ENCODE data around the gene TAF11L4. TPM values are rescaled to one million over a fixed set of nuclear protein-coding genes. Genes with fewer than 3 reads are reported as not detected.
A peak's percentile ranks its signal among the peaks of the same experiment; 100 is the strongest.
"Not testable (repeated sequence)": the region's sequence is repeated elsewhere in the genome, so short reads cannot be mapped to it uniquely, and the experiment has no call there.

TAF11L4 gene
- polyA plus RNA-seq (not detected in 2 replicates), polyA minus RNA-seq (not detected in 2 replicates)

- H3K4me3 ChIP-seq (ENCODE audit: low read length); H2AFZ ChIP-seq (ENCODE audit: low read depth, low read length); H3K27me3 ChIP-seq (ENCODE audit: insufficient read depth, low read depth, low read length); H3K4me2 ChIP-seq (ENCODE audit: low read length); H3K27ac ChIP-seq (ENCODE audit: low read length); H3K79me2 ChIP-seq (replicated peaks; ENCODE audit: insufficient read depth, low read length); H3K36me3 ChIP-seq (ENCODE audit: insufficient read depth, low read length); H3F3A ChIP-seq (ENCODE audit: insufficient read depth, low read length, poor library complexity, severe bottlenecking); H3K9ac ChIP-seq (ENCODE audit: low read length); H3K9me2 ChIP-seq (ENCODE audit: insufficient read depth, low read length); H3K9me3 ChIP-seq (ENCODE audit: low read length); H4K20me1 ChIP-seq (ENCODE audit: insufficient read depth): not testable (repeated sequence)
These were observed at the start of gene TAF11L4 for GRCh38 chr5:17521501-17521900. TSS of gene TAF11L4 (plus strand) at chr5:17521801.

GRCh38 chr5:17475064-17475463 is 46.5 kb upstream of the TAF11L4 start:
- H3K27ac ChIP-seq (ENCODE audit: low read length); H3K79me2 ChIP-seq (replicated peaks; ENCODE audit: insufficient read depth, low read length); H3K9ac ChIP-seq (ENCODE audit: low read length); H3K9me3 ChIP-seq (ENCODE audit: low read length); H2AFZ ChIP-seq (ENCODE audit: low read depth, low read length); H3K4me2 ChIP-seq (ENCODE audit: low read length); H3K9me2 ChIP-seq (ENCODE audit: insufficient read depth, low read length); H3K27me3 ChIP-seq (ENCODE audit: insufficient read depth, low read depth, low read length); H3F3A ChIP-seq (ENCODE audit: insufficient read depth, low read length, poor library complexity, severe bottlenecking); H3K4me3 ChIP-seq (ENCODE audit: low read length); H4K20me1 ChIP-seq (ENCODE audit: insufficient read depth); H3K36me3 ChIP-seq (ENCODE audit: insufficient read depth, low read length): not testable (repeated sequence)

- no peaks in the 10 kb centered on the region for H3K79me2 ChIP-seq (replicated peaks; ENCODE audit: insufficient read depth, low read length)
- H3K9me3 ChIP-seq (ENCODE audit: low read length): no peaks in the 10 kb centered on the region
- no peak overlapping the region for H2AFZ ChIP-seq (ENCODE audit: low read depth, low read length)
- no peaks in the 10 kb centered on the region for H4K20me1 ChIP-seq (ENCODE audit: insufficient read depth)
- TF ChIP-seq MXI1 (conservative IDR thresholded peaks at IDR 0.05; ENCODE audit: poor library complexity, severe bottlenecking) (no peak), EZH2 (IDR thresholded peaks at IDR 0.05; ENCODE audit: borderline replicate concordance, insufficient read depth, low read length, poor library complexity, severe bottlenecking) (no peak)
- no peaks in the 10 kb centered on the region for H3F3A ChIP-seq (ENCODE audit: insufficient read depth, low read length, poor library complexity, severe bottlenecking)
- no peaks in the 10 kb centered on the region for H3K9me2 ChIP-seq (ENCODE audit: insufficient read depth, low read length)
- H3K4me3 ChIP-seq (ENCODE audit: low read length): peak overlapping the region; percentile 9
- H3K27ac ChIP-seq (ENCODE audit: low read length): peak overlapping the region; percentile 69
- H3K36me3 ChIP-seq (ENCODE audit: insufficient read depth, low read length): no peaks in the 10 kb centered on the region
- no peak overlapping the region for H3K4me2 ChIP-seq (ENCODE audit: low read length)
- H3K9ac ChIP-seq (ENCODE audit: low read length): no peak overlapping the region
- H3K27me3 ChIP-seq (ENCODE audit: insufficient read depth, low read depth, low read length): no peaks in the 10 kb centered on the region
These were observed 44.6 kb upstream of the TAF11L4 start for GRCh38 chr5:17477043-17477442.

- H3F3A ChIP-seq (ENCODE audit: insufficient read depth, low read length, poor library complexity, severe bottlenecking): no peaks in the 10 kb centered on the region
- H2AFZ ChIP-seq (ENCODE audit: low read depth, low read length): no peak overlapping the region
- H3K79me2 ChIP-seq (replicated peaks; ENCODE audit: insufficient read depth, low read length): no peaks in the 10 kb centered on the region
- TF ChIP-seq EZH2 (IDR thresholded peaks at IDR 0.05; ENCODE audit: borderline replicate concordance, insufficient read depth, low read length, poor library complexity, severe bottlenecking) (no peak), POLR2AphosphoS5 (IDR thresholded peaks at IDR 0.05) (peak; percentile 73)
- no peaks in the 10 kb centered on the region for H3K9me3 ChIP-seq (ENCODE audit: low read length)
- H4K20me1 ChIP-seq (ENCODE audit: insufficient read depth): no peaks in the 10 kb centered on the region
- no peak overlapping the region for H3K9ac ChIP-seq (ENCODE audit: low read length)
- H3K4me3 ChIP-seq (ENCODE audit: low read length): peak overlapping the region; percentile 9
- no peaks in the 10 kb centered on the region for H3K9me2 ChIP-seq (ENCODE audit: insufficient read depth, low read length)
- no peaks in the 10 kb centered on the region for H3K36me3 ChIP-seq (ENCODE audit: insufficient read depth, low read length)
- peak overlapping the region; percentile 69 for H3K27ac ChIP-seq (ENCODE audit: low read length)
- H3K27me3 ChIP-seq (ENCODE audit: insufficient read depth, low read depth, low read length): no peaks in the 10 kb centered on the region
- peak overlapping the region; percentile 9 for H3K4me2 ChIP-seq (ENCODE audit: low read length)
These were observed 43.9 kb upstream of the TAF11L4 start for GRCh38 chr5:17477573-17478265.

- Histone ChIP-seq H3K9ac (ENCODE audit: low read length) (peak overlapping the region; percentile 8), H3K9me2 (ENCODE audit: insufficient read depth, low read length) (no peaks in the 10 kb centered on the region), H3K79me2 (replicated peaks; ENCODE audit: insufficient read depth, low read length) (no peaks in the 10 kb centered on the region), H3K4me3 (ENCODE audit: low read length) (peak overlapping the region; percentile 1), H3K9me3 (ENCODE audit: low read length) (no peaks in the 10 kb centered on the region), H2AFZ (ENCODE audit: low read depth, low read length) (no peak overlapping the region), H3K4me2 (ENCODE audit: low read length) (no peak overlapping the region), H3K27ac (ENCODE audit: low read length) (peak overlapping the region; percentile 37), H3K27me3 (ENCODE audit: insufficient read depth, low read depth, low read length) (no peaks in the 10 kb centered on the region), H3F3A (ENCODE audit: insufficient read depth, low read length, poor library complexity, severe bottlenecking) (no peaks in the 10 kb centered on the region), H4K20me1 (ENCODE audit: insufficient read depth) (no peaks in the 10 kb centered on the region), H3K36me3 (ENCODE audit: insufficient read depth, low read length) (no peaks in the 10 kb centered on the region)
- TF ChIP-seq EP300 (conservative IDR thresholded peaks at IDR 0.05; ENCODE audit: poor library complexity, severe bottlenecking) (no peak), SMC3 (conservative IDR thresholded peaks at IDR 0.05; ENCODE audit: poor library complexity) (no peak), TAF1 (IDR thresholded peaks at IDR 0.05; ENCODE audit: low read depth) (no peak)
These were observed 40.2 kb upstream of the TAF11L4 start for GRCh38 chr5:17481378-17481777.
